ENCODE measurements around the gene JADE3.
"Not testable (repeated sequence)": the region's sequence is repeated elsewhere in the genome, so short reads cannot be mapped to it uniquely, and the experiment has no call there.

JADE3 gene

DNA sequence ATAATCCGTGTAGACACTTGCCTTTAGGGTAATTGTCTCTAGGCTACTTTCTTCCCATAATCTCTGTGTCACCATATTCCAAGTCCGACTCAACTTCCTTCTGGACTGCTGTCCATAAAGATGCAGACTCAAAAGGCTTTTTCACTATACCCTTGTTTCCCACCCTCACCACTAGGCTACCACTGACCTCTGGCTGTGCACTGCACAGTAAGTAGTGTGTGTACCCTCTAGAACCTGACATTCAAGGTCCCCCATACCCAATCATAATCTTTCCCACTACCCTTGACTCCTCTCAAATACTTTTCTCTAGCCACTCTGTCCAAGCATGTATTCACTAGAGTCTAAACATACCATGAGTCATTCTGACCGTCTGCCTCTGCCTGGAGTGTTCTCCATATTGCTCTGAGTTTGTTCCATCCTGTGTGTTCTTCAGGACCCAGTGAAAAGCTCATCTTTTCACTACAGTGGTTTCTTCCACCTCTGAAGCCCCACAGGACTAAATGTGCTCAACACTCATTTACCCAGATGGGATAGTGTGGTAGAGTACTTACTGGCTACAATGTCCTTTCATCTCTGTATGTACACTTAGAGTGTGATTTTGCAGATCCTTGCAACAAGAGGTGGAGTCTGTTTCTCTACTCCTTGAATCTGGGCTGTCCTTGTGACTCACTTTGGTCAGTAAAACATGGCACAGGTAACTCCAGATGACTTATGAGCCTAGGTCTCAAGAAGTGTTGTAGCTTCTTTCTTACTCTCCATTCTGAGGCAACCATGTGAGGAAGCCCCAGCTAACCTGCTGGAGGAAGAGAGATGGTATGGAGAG, 17.4 kb downstream of the JADE3 start:
- DNase-seq (ENCODE audit: low read depth in 2 of 3, low spot score in 1 of 3) = no peak

DNA sequence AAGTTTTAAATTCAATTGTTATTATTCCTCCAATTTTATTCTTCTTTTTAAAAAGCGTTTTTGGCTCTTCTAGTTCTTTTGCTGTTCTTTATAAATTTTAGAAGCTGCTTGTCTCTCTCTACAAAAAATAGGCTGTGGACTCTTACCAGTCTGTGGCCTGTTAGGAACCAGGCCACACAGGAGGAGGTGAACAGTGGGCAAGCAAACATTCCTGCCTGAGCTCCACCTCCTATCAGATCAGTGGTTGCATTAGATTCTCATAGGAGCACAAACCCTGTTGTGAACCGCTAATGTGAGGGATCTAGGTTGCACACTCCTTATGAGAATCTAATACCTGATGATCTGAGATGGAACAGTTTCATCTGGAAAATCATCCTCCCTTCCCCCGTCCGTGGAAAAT, 23.1 kb downstream of the JADE3 start:
- no peak for DNase-seq (ENCODE audit: low read depth in 2 of 3, low spot score in 1 of 3)

DNA sequence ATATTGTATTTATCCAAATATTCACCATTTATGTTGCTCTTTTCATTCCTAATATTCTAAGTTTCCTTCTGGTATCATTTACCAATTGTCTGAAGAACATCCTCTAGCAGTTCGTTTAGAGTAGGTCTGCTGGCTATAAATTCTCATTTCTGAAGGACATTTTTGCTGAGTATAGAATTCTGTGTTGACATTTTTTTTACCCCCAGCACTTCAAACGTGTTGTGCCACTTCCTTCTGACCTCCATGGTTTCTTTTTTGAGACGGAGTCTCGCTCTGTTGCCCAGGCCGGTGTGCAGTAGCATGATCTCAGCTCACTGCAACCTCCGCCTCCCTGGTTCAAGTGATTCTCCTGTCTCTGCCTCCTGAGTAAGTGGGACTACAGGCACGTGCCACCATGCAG, 26.4 kb downstream of the JADE3 start:
- DNase-seq (ENCODE audit: low read depth in 2 of 3, low spot score in 1 of 3) = no peak

DNA sequence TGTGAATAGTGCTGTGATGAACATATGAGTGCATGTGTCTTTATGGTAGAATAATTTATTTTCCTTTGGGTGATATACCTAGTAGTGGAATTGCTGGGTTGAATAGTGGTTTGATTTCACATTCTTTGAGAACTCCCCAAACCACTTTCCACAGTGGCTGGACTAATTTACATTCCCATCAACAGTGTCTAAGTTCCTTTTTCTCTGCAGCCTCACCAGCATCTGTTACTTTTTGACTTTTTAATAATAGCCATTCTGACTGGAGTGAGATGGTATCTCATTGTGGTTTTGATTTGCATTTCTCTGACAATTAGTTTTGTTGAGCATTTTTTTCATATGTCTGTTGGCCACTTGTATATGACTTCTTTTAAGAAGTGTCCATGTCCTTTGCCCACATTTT, 29.1 kb downstream of the JADE3 start:
- DNase-seq (ENCODE audit: low read depth in 2 of 3, low spot score in 1 of 3) = no peak

DNA sequence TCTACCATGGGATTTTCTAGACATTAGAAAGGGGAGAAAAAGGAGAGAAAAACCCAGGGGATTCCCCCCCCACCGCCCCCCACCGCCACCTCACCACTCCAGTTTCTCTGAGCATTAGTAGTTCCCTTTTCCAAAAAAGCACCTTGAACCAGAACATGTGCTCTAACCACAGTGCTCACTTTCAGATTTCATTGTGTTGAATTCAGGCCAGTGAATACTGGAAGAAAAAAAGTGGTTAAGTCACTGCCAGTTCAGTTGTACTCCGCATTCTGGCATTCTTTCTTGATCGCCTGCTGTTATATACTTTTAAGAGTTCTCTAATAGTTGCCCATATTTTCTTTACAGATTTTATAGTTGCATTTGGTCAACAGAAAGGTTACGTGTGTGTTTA, 40.9 kb downstream of the JADE3 start:
- DNase-seq (ENCODE audit: low read depth in 2 of 3, low spot score in 1 of 3) = no peak

DNA sequence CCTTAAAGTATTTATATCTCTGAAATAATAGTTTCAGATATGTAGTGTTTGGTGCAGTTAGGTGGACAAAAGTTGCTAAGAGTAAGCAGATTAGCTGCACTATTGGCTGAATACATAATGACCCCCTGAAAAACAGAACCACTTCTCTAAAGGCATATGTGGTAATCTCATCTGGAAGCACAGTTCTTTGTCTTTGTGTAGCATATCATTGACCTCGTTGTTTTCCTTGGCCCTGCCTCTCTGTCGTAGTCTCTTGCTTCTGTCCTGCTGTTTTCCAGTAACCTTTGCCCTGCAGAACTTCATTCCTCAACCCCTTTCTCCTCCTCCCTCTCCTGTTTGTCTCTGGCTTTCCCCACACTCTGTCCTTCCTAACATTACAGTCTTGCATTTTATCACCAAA, 41.4 kb downstream of the JADE3 start:
- DNase-seq (ENCODE audit: low read depth in 2 of 3, low spot score in 1 of 3) = no peak

DNA sequence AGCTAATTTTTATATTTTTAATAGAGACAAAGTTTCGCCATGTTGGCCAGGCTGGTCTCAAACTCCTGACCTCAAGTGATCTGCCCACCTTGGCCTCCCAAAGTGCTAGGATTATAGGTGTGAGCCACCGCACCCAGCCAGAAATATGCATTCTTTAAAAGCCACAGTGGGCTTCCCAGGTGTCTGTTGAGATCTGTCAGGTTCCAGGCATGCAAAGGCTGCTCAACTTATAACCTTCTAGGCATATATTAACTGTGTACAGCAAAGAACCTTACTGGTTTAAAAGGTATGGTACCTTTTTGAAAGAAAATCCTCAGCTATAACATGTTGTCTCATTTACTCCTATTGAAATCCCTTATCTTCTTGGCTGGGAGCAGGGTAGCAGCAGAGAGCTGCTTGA, 42.5 kb downstream of the JADE3 start:
- DNase-seq (ENCODE audit: low read depth in 2 of 3, low spot score in 1 of 3) = no peak

DNA sequence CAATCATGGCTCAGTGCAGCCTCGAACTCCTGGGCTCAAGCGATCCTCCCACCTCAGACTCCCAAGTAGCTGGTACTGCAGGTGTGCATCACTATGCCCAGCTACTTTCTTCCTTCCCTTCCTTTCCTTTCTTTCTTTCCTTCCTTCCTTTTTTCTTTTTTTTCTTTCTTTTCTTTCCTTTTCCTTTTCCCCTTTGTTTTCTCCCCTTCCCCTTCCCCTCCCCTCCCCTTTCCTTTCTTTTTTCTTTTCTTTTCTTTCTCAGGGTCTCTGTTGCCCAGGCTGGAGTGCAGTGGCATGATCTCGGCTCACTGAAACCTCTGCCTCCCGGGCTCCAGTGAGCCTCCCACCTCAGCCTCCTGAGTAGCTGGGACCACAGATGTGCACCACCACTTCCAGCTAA, 44.4 kb downstream of the JADE3 start:
- not testable (repeated sequence) for DNase-seq (ENCODE audit: low read depth in 2 of 3, low spot score in 1 of 3)

DNA sequence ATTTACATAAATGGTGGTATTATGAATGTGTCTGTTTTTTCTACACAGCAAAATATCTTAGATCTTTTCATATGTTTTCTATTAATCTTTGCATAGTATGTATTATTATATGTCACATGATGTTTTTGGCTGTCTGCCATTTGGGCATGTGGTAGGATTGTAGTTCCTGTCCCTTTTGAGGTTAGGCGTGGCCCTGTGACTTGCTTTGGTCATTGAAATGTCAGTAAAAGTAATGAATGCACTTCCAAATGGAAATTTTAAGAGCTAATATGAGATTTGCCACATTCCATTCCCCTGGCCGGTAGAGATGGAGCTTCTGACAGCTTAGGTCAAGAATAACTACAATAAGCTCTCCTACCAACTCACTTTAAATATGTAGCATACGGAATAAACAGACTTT, 45.1 kb downstream of the JADE3 start:
- DNase-seq (ENCODE audit: low read depth in 2 of 3, low spot score in 1 of 3) = no peak

DNA sequence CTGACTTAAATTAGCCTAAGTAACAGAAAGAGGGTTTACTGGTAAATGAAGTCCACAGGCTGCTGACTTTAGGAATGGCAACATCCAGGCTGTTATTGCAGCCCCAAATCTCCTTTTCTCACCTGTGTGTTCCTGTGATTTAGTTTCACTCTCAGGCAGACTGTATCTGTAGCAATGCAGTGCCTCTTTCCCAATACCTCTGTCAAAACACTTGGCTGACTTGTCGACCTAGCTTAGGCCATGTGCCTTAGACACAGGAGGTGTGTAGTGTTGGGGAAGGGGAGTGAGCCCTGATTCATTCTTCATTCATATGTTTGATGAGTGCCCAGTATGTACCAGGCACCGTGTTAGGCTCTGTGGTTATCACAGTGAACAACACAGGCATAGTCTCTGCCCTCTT, 46.9 kb downstream of the JADE3 start:
- DNase-seq (ENCODE audit: low read depth in 2 of 3, low spot score in 1 of 3) = no peak

DNA sequence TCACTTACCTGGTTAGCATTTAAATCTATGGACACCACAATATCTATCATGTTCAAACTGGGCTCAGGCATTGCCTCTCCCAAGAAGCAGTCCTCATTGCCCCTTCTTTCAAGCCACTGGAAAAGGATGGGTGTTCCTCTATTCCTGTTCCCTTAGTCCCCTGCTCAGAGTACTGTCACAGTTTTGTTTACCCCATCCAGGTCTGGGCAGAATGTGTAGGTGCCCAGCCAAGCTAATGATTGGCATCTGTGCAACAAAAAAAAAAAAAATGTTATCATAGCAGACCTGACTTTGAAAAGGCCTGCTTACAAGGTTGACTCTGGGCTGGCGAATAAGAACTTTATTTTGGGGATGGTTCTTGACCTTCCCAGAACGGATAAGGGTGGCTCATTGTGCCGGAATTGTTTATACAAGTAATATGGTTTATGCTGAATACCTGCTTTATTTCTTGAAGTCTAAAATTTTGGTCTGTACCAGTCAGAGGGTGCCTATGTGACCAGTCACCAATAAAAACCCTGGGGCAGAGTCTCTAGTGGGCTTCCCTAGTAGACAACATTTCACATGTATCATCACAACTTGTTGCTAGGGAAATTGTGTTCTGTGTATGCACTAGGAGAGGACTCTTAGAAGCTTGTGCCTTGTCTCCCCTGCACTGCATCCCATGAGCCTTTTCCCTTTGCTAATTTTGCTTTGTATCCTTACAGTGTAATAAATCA, 47.9 kb downstream of the JADE3 start:
- DNase-seq (ENCODE audit: low read depth in 2 of 3, low spot score in 1 of 3) = no peak

DNA sequence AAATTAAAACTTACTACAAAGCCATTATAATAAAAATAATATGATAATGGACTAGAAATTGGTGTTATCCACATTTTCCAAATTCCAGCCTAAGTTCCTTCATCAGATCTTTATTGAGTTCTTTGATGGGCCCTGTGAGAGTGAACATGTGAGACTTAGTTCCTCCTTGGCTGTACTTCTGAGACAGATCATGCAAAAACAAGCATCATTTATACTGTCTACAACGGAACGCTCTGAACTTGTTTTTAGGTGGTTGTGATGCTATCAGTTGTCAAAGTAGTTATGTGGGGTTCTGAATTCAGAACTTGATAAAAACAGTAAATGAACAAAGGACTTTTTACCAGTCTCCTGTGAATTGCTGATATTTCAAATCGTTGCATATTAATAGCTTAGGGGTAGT, 48.9 kb downstream of the JADE3 start:
- DNase-seq (ENCODE audit: low read depth in 2 of 3, low spot score in 1 of 3) = no peak

DNA sequence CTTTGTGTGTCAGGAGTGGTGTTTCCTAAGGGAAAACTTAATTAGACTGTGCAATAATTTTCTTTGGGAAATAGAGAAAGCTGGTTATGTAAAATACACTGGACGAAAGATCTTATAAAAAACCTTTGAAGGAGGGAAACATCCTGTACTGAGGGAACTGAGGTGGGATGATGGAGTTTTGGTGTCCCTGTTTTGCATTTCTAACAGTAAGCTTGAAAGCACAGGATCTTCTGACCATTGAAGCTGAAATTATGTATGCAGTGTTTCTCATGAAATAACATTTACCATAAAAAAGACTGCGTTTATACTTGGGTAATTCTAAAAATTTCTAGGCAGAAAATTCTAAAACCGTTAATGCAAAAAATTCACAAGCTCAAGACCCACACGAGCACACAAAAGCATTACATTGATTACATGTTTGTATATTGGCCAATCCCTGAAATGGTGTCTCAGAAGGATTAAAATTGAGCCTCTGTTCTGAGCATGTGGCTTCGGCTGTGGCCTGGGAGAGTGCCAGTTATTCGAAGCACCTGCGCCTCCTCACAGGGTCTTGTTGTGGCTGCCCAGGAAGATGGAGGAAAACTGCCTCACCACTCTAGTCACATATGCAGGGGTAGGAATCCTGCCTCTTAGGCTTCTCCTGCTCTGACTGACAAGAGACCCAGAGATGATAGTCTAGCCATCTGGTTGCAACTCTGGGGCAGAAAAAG, 49.5 kb downstream of the JADE3 start:
- DNase-seq (ENCODE audit: low read depth in 2 of 3, low spot score in 1 of 3) = no peak

DNA sequence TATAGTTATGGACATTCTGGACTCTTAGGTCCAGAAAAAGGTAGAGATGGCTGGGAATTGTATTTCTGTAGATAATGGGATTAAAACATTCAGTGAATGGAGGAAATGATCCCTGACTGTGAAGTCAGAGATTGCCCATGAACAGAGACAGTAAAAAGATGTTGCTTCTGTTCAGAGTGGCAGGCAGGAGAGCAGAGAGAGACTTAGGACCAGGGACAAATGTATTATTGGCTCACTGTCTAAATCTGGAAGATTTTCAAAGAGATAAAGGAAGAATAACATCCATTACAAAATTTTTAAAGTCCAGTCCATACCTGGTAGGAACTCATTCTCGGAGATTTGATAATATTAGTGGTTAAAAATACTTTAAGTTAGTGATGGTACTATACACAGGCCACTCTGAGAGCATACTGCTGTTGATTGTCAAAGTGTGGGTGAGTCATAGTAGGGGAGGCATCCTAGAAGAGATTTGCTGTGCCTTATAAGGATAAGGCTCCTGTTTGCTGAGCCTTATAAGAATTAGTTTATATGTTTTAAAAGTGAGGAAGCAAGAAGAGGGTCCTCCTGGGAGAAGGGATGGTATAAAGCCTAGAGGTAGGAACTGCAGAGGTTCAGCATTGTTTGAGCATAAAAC, 53.0 kb downstream of the JADE3 start:
- no peak for DNase-seq (ENCODE audit: low read depth in 2 of 3, low spot score in 1 of 3)

DNA sequence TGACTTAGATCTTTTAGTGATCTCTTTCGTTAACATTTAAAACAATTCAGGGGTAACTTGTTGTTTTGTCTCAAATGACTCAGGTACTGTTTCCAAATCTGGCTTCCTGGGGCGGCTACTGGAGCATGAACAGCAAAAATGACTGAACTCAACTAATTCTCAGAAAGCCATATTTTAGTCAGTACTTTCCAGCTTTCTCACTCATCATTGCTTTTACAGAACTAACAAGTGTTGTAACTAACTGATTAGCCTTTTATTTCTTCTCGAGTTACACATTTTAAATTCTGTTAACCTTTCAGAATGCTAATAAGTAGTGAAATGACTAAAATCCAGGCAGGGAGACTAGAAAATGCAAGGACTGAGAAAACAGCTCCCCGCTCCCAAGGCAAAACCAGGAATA, 55.3 kb downstream of the JADE3 start:
- peak in 1 of 3 donors; percentile 2 for DNase-seq (ENCODE audit: low read depth in 2 of 3, low spot score in 1 of 3)

DNA sequence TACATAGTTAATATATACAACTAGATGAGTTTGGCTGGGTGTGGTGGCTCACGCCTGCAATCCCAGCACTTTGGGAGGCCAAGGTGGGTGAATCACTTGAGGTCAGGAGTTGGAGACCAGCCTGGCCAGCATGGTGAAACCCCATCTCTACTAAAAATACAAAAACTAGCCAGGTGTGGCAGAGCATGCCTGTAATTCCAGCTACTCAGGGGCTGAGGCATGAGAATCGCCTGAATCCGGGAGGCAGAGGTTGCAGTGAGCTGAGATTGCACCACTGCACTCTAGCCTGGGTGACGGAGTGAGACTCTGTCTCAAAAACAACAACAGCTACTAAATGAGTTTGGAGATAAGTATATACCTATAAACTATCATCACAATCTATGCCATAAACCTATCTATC, 64.8 kb downstream of the JADE3 start:
- not testable (repeated sequence) for DNase-seq (ENCODE audit: low read depth in 2 of 3, low spot score in 1 of 3)

DNA sequence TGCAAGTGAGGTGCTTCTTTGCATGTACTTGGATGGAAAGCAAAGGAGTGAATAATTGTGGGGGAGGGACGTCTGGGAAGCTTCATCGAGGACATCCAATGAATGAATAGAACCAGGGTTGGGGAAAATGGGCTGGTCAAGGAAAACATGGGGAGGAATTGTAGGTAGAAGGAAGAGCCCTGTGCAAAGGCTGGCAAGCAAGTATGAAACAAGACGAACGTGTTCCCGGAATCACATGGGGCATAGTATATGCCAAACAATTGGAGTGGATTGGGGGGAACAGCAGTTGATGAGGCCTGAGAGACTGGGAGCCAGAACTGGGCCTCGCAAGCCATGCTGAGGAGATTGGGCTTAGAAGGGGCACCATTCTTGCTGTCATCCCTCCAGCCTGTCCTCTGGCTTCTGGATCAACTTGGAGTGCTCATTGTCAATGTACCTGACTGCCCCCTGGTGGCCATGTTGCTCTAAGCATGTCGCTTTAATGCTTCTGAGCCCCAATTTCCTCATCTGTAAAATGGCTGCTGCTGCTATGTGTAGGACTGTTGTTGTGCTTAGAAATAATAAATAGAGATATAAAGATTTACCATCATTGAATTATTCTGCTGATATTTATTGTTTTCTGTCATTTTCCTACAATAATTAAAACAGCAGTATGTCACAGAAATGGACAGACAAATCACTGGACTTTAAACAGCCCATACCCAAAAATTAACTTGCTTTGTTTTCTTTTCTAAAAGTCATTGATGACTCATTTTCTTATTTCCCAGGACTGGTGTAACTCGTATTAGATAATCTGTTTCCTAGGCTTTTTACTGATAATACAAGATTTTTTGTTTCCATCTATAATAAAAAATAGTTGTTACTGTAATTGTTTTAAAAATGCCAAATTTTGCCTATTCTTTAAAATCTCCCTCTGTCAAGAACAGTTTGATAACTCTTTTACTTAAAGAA, 66.4 kb downstream of the JADE3 start:
- peak; percentile 56 to 82 (median 70) for DNase-seq (ENCODE audit: low read depth in 2 of 3, low spot score in 1 of 3)

DNA sequence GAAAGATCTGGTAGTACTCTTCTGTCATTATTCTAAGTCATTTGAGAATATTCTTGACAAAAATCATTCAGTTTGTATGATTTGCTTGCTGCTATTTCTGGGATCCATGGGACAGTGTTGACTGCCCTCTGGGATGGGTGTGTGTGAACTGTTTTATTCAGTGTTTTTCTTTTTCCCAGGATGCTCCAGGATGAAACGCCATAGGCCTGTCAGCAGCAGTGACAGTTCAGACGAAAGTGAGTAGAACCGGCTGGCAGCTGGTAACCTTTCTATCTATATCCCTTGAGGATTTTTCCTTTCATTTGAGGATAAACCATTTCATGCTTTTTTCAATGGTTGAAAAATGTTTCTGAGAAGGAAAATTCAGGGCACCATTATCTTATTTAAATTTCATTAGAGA, 72.5 kb downstream of the JADE3 start:
- DNase-seq (ENCODE audit: low read depth in 2 of 3, low spot score in 1 of 3) = no peak

DNA sequence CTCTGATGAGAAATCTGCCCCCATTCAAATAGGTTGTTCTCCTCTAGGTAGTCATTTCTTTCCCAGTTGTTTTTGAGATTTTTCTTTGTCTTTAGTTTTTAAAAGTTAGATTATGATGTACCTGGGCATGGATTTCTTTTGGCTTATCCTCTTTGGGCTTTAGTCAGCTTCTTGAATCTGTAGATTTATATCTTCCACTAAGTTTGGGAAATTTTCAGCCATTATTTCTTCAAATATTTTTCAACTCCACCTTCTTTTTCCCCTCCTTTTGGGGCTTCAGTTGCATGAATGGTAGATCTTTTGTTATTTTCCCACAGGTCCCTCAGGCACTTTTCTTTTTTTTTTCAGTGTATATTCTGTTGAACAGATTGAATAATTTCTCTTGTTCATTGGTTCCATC, 77.3 kb downstream of the JADE3 start:
- DNase-seq (ENCODE audit: low read depth in 2 of 3, low spot score in 1 of 3) = no peak

DNA sequence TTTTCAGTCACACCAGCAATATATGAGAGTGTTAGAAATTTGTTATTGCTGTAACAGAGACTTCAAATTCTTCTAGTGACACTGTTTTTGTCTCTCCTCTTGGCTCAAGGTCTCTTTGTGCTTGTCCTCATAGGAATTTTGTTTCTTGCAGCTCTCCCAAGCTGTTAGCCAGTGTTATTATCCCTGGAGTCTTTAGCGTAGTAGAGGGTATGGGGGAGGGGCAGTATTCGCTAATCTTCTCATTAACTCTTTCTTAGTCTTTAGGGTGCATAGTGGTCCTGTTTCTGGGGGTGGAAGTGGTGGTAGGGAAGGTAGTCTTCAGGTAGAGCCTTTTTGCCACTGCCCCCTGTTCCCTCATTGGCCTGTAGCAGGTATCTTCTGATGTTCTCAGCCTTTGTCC, 79.4 kb downstream of the JADE3 start:
- DNase-seq (ENCODE audit: low read depth in 2 of 3, low spot score in 1 of 3) = no peak

DNA sequence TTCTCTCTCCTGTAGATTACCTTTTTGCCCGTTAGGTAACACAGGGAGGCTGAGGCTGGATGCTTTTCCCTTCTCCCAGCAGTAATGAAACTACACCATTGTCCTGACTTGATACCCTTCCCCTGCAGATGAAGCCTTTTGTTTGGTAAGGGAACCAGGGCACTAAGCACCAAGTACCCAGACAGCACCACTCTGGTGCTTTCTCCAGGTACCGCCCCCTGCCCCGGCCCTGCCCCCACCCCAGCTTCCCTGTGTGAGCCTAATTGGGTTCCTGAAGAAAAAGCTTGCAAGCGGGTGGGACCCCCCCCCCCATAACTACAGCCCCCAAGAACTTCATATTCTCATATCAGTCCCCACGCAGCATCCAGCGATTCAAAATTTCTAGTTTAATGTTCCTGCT, 79.8 kb downstream of the JADE3 start:
- DNase-seq (ENCODE audit: low read depth in 2 of 3, low spot score in 1 of 3) = no peak

Measured in stimulated activated CD4-positive, alpha-beta T cell treated with anti-CD3 and anti-CD28 coated beads, Interleukin-12 subunit alpha, Interleukin-12 subunit beta, amount 100 ng/mL, for 48 hours (primary cell).